H9 (cell line): ENCODE measurements around the gene ERVW-1. TPM values are rescaled to one million over a fixed set of nuclear protein-coding genes. Genes with fewer than 3 reads are reported as not detected.
A peak's percentile ranks its signal among the peaks of the same experiment; 100 is the strongest.

ENCODE experiments used
- DNase-seq: peaks from one replicate; pipeline ENCODE4 v3.0.0-alpha.2; 2017
- H2AFZ ChIP-seq: one replicate; pipeline ENCODE4 v1.6.1; 2013; ENCODE audit warnings: mild to moderate bottlenecking, low read length, control low read depth, moderate library complexity
- H2AK5ac ChIP-seq: 2 replicates; pipeline ENCODE4 v1.6.1; 2013; ENCODE audit warnings: low read length, control low read depth, mixed read lengths; ENCODE audit not compliant: insufficient read length
- H2BK120ac ChIP-seq: one replicate; pipeline ENCODE4 v1.6.1; 2013; ENCODE audit warnings: low read depth, mild to moderate bottlenecking, low read length, control low read depth, inconsistent platforms; ENCODE audit not compliant: poor library complexity, severe bottlenecking
- H2BK12ac ChIP-seq: 2 replicates; pipeline ENCODE4 v1.6.1; 2013; ENCODE audit warnings: low read length, control low read depth, mixed read lengths, low read depth; ENCODE audit not compliant: insufficient read length
- H2BK15ac ChIP-seq: 2 replicates; pipeline ENCODE4 v1.6.1; 2013; ENCODE audit warnings: low read depth, low read length, control low read depth
- H2BK20ac ChIP-seq: one replicate; pipeline ENCODE4 v1.6.1; 2013; ENCODE audit warnings: low read depth, mild to moderate bottlenecking, low read length, control low read depth, inconsistent platforms; ENCODE audit not compliant: poor library complexity, severe bottlenecking
- H2BK5ac ChIP-seq: 2 replicates; pipeline ENCODE4 v1.6.1; 2013; ENCODE audit warnings: low read length, control low read depth, mixed read lengths; ENCODE audit not compliant: insufficient read length
- H3K14ac ChIP-seq: 2 replicates; pipeline ENCODE4 v1.6.1; 2013; ENCODE audit warnings: low read length, control low read depth; ENCODE audit not compliant: insufficient read depth
- H3K18ac ChIP-seq: 2 replicates; pipeline ENCODE4 v1.6.1; 2013; ENCODE audit warnings: low read depth, mild to moderate bottlenecking, mixed read lengths, low read length, control low read depth; ENCODE audit not compliant: insufficient read length
- H3K23ac ChIP-seq: 2 replicates; pipeline ENCODE4 v1.6.1; 2013; ENCODE audit warnings: low read length, control low read depth, mixed read lengths, low read depth; ENCODE audit not compliant: insufficient read length
- H3K23me2 ChIP-seq: 2 replicates; pipeline ENCODE4 v1.6.1; 2013; ENCODE audit warnings: low read depth, mild to moderate bottlenecking, mixed read lengths, low read length, control low read depth; ENCODE audit not compliant: insufficient read length, poor library complexity, severe bottlenecking
- H3K27ac ChIP-seq: 2 replicates; pipeline ENCODE4 v1.5.1; 2013; ENCODE audit warnings: low read length, control low read depth, mixed read lengths, low read depth; ENCODE audit not compliant: insufficient read length
- H3K27me3 ChIP-seq: 2 replicates; pipeline ENCODE4 v1.6.1; 2013; ENCODE audit warnings: low read length, control low read depth, inconsistent platforms; ENCODE audit not compliant: insufficient read depth
- H3K4ac ChIP-seq: 2 replicates; pipeline ENCODE4 v1.6.1; 2013; ENCODE audit warnings: low read depth, mild to moderate bottlenecking, control low read depth, inconsistent platforms, low read length, moderate library complexity
- H3K4me1 ChIP-seq: 2 replicates; pipeline ENCODE4 v1.6.1; 2013; ENCODE audit warnings: low read length, control low read depth, inconsistent platforms; ENCODE audit not compliant: insufficient read depth
- H3K4me2 ChIP-seq: 2 replicates; pipeline ENCODE4 v1.6.1; 2013; ENCODE audit warnings: low read length, control low read depth, mixed read lengths; ENCODE audit not compliant: insufficient read length, insufficient read depth
- H3K56ac ChIP-seq: 2 replicates; pipeline ENCODE4 v1.6.1; 2013; ENCODE audit warnings: low read depth, mild to moderate bottlenecking, mixed read lengths, low read length, control low read depth; ENCODE audit not compliant: insufficient read length
- H3K79me1 ChIP-seq: 2 replicates; pipeline ENCODE4 v1.6.1; 2013; ENCODE audit warnings: low read depth, mild to moderate bottlenecking, moderate library complexity, low read length, control low read depth, inconsistent platforms; ENCODE audit not compliant: insufficient read depth, poor library complexity, severe bottlenecking
- H3K79me2 ChIP-seq: 2 replicates; pipeline ENCODE4 v1.6.1; 2013; ENCODE audit warnings: low read length, control low read depth, inconsistent platforms; ENCODE audit not compliant: insufficient read depth
- H3K9ac ChIP-seq: 2 replicates; pipeline ENCODE4 v1.6.1; 2013; ENCODE audit warnings: low read length, control low read depth, mixed read lengths; ENCODE audit not compliant: insufficient read length; ENCODE audit errors: extremely low read depth
- H3K9me3 ChIP-seq: one replicate; pipeline ENCODE4 v1.6.1; 2013; ENCODE audit warnings: low read depth, low read length, inconsistent platforms; ENCODE audit not compliant: control insufficient read depth
- H3T11ph ChIP-seq: one replicate; pipeline ENCODE4 v1.6.1; 2013; ENCODE audit warnings: mild to moderate bottlenecking, low read length, control low read depth, inconsistent platforms
- H4K20me1 ChIP-seq: one replicate; pipeline ENCODE4 v1.6.1; 2013; ENCODE audit not compliant: control insufficient read depth, insufficient read length, insufficient read depth
- H4K5ac ChIP-seq: 2 replicates; pipeline ENCODE4 v1.6.1; 2013; ENCODE audit warnings: low read depth, mild to moderate bottlenecking, mixed read lengths, low read length, control low read depth; ENCODE audit not compliant: insufficient read length
- H4K8ac ChIP-seq: replicated peaks from 2 replicates; pipeline ENCODE4 v1.6.1; 2013; ENCODE audit warnings: low read length, control low read depth, mixed read lengths, low read depth; ENCODE audit not compliant: insufficient read length
- H4K91ac ChIP-seq: 2 replicates; pipeline ENCODE4 v1.6.1; 2013; ENCODE audit warnings: low read depth, mild to moderate bottlenecking, moderate library complexity, mixed read lengths, low read length, control low read depth; ENCODE audit not compliant: insufficient read length
- H3K27ac Mint-ChIP-seq, 3 experiments: 2 replicates in 2 of 3; 3 replicates in 1 of 3; pipeline ENCODE4 v1.8.0; 2020 to 2021; ENCODE audit warnings: mixed read lengths in 3 of 3, mild to moderate bottlenecking in 1 of 3, moderate library complexity in 1 of 3
- H3K27me3 Mint-ChIP-seq: 2 replicates; pipeline ENCODE4 v1.8.0; 2021; ENCODE audit warnings: low read depth, mild to moderate bottlenecking, moderate library complexity, mixed read lengths
- H3K36me3 Mint-ChIP-seq, 3 experiments: 2 replicates in 2 of 3; 3 replicates in 1 of 3; pipeline ENCODE4 v1.8.0; 2020 to 2021; ENCODE audit warnings: low read depth in 3 of 3, mixed read lengths in 3 of 3; ENCODE audit not compliant: insufficient read depth in 1 of 3
- H3K4me1 Mint-ChIP-seq, 2 experiments: 2 replicates each; pipeline ENCODE4 v1.8.0; 2020; ENCODE audit warnings: mixed read lengths in 2 of 2
- H3K4me3 Mint-ChIP-seq, 2 experiments: 2 replicates in 1 of 2; 3 replicates in 1 of 2; pipeline ENCODE4 v1.8.0; 2020 to 2021; ENCODE audit warnings: mild to moderate bottlenecking in 2 of 2, mixed read lengths in 2 of 2, moderate library complexity in 1 of 2
- H3K9me3 Mint-ChIP-seq, 2 experiments: 2 replicates in 1 of 2; 3 replicates in 1 of 2; pipeline ENCODE4 v1.8.0; 2020; ENCODE audit warnings: mild to moderate bottlenecking in 2 of 2, mixed read lengths in 2 of 2, moderate library complexity in 1 of 2
- WGBS: extraction: QIAGEN DNeasy Blood & Tissue Kit; methylation state at CpG from one replicate; pipeline ENCODE4 v1.1.7; 2013; ENCODE audit warnings: missing lambda C conversion rate, low lambda C conversion rate, mixed read lengths; ENCODE audit not compliant: insufficient read length; ENCODE audit errors: extremely low coverage; 5-methylcytosine and 5-hydroxymethylcytosine counted together
- total RNA-seq: library from RNA; stranded (reverse); gene quantifications from 2 replicates; pipeline ENCODE4 v1.2.1, GENCODE V29; 2021
- TF ChIP-seq, protein P1 (sequence below): fragments of 200-600 bp; sonication (generic); conservative IDR thresholded peaks from 3 replicates; pipeline ENCODE4 v1.8.0; 2021; ENCODE audit warnings: antibody characterized with exemption, mild to moderate bottlenecking

ERVW-1 gene
- total RNA-seq, 1 experiment from 2014 or later: not detected

DNA sequence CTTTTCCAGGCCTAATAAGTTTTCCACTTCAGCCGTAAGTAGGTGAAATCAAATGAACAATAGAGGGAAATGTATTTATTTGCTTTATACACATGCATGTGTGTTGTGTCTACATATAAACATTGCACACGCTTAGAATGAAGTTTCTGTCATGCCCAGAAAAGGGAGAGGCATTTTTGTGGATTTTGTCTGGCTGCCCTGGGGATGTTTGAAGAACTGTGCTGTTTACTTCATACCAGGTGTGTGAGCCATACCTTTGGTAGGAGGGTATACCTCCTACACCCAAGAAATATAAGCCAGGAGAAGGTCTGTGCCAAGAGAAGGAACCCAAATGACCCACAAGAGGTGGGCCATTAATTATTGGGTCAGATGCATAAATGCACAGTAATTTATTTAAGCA, 17.6 kb downstream of the ERVW-1 start:
- H3K36me3 Mint-ChIP-seq: peaks cover 11 to 22% (median 15%) of the 10 kb centered on the region in 3 experiments; a peak in 6 of 7 replicates
- no peak overlapping the region for H4K8ac ChIP-seq
- no peak overlapping the region for H3K4ac ChIP-seq
- H2BK20ac ChIP-seq: no peak overlapping the region
- H2AFZ ChIP-seq: no peak overlapping the region
- H3K4me1 ChIP-seq: no peaks in the 10 kb centered on the region
- H3K4me1 Mint-ChIP-seq: peaks cover 0 to 2% of the 10 kb centered on the region in 2 experiments; a peak in 1 of 4 replicates
- no peaks in the 10 kb centered on the region for H3K9me3 ChIP-seq
- no peak for DNase-seq
- no peak overlapping the region for H3K4me3 Mint-ChIP-seq
- H2BK5ac ChIP-seq: no peak overlapping the region
- H3K79me2 ChIP-seq: no peaks in the 10 kb centered on the region
- H3K23ac ChIP-seq: no peak overlapping the region
- H2BK120ac ChIP-seq: no peak overlapping the region
- TF ChIP-seq, protein P1, sequence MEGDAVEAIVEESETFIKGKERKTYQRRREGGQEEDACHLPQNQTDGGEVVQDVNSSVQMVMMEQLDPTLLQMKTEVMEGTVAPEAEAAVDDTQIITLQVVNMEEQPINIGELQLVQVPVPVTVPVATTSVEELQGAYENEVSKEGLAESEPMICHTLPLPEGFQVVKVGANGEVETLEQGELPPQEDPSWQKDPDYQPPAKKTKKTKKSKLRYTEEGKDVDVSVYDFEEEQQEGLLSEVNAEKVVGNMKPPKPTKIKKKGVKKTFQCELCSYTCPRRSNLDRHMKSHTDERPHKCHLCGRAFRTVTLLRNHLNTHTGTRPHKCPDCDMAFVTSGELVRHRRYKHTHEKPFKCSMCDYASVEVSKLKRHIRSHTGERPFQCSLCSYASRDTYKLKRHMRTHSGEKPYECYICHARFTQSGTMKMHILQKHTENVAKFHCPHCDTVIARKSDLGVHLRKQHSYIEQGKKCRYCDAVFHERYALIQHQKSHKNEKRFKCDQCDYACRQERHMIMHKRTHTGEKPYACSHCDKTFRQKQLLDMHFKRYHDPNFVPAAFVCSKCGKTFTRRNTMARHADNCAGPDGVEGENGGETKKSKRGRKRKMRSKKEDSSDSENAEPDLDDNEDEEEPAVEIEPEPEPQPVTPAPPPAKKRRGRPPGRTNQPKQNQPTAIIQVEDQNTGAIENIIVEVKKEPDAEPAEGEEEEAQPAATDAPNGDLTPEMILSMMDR: no peak
- H3K79me1 ChIP-seq: no peaks in the 10 kb centered on the region
- H3K56ac ChIP-seq: no peak overlapping the region
- no peak overlapping the region for H3K9ac ChIP-seq
- no peak overlapping the region for H2BK12ac ChIP-seq
- H4K20me1 ChIP-seq: no peaks in the 10 kb centered on the region
- no peak overlapping the region for H3K18ac ChIP-seq
- no peaks in the 10 kb centered on the region for H3K23me2 ChIP-seq
- H4K91ac ChIP-seq: no peak overlapping the region
- no peak overlapping the region for H3K14ac ChIP-seq
- no peaks in the 10 kb centered on the region for H3K27me3 ChIP-seq
- H2BK15ac ChIP-seq: no peak overlapping the region
- no peak overlapping the region for H2AK5ac ChIP-seq
- H3K27me3 Mint-ChIP-seq: no peaks in the 10 kb centered on the region
- no peak overlapping the region for H4K5ac ChIP-seq
- no peak overlapping the region for H3K4me2 ChIP-seq
- H3K9me3 Mint-ChIP-seq: no peaks in the 10 kb centered on the region
- WGBS: no CpG with 5 or more reads among the region's 2 CpGs
- no peak overlapping the region for H3K27ac ChIP-seq
- H3T11ph ChIP-seq: no peak overlapping the region
- peak overlapping the region in 2 of 3 experiments; percentile 8 to 34; a peak in 1 of 7 replicates for H3K27ac Mint-ChIP-seq
